Central memory CD4-positive, alpha-beta T cell (primary cell): ENCODE measurements around the gene KDF1.
A peak's percentile ranks its signal among the peaks of the same experiment; 100 is the strongest.
"Not testable (repeated sequence)": the region's sequence is repeated elsewhere in the genome, so short reads cannot be mapped to it uniquely, and the experiment has no call there.

Source experiments
- DNase-seq: peaks from one replicate; pipeline ENCODE4 v3.0.0; 2022

KDF1 gene

GRCh38 chr1:26994020-26994786, 33.9 kb upstream of the KDF1 start:
- no peak for DNase-seq

- peak; percentile 52 for DNase-seq
These were observed 33.2 kb upstream of the KDF1 start, which contains the start of gene TRNP1 for GRCh38 chr1:26993237-26994019. TSS of gene TRNP1 (plus strand) at chr1:26993692. CDS start at chr1:26993787, 95 bp downstream.

GRCh38 chr1:26991310-26992116, 31.2 kb upstream of the KDF1 start:
- no peak for DNase-seq

GRCh38 chr1:26989403-26990109, 29.3 kb upstream of the KDF1 start:
- not testable (repeated sequence) for DNase-seq

- DNase-seq: no peak
These were observed 26.4 kb upstream of the KDF1 start for GRCh38 chr1:26986658-26987057.

- DNase-seq: no peak
These were observed 24.0 kb upstream of the KDF1 start for GRCh38 chr1:26984291-26984690.

- no peak for DNase-seq
These were observed 23.6 kb upstream of the KDF1 start for GRCh38 chr1:26983863-26984262.

GRCh38 chr1:26981146-26981846, 21.0 kb upstream of the KDF1 start:
- no peak for DNase-seq

GRCh38 chr1:26978901-26979300, 18.6 kb upstream of the KDF1 start:
- DNase-seq: no peak

- DNase-seq: no peak
These were observed 16.6 kb upstream of the KDF1 start for GRCh38 chr1:26976621-26977510.

- DNase-seq: no peak
These were observed 12.6 kb upstream of the KDF1 start for GRCh38 chr1:26972821-26973220.

GRCh38 chr1:26972390-26972789, 12.1 kb upstream of the KDF1 start:
- no peak for DNase-seq

GRCh38 chr1:26971590-26971989, 11.3 kb upstream of the KDF1 start:
- no peak for DNase-seq

- no peak for DNase-seq
These were observed 10.5 kb upstream of the KDF1 start for GRCh38 chr1:26970810-26971209.

- no peak for DNase-seq
These were observed 5.4 kb upstream of the KDF1 start for GRCh38 chr1:26965628-26966027.

- no peak for DNase-seq
These were observed 4.9 kb upstream of the KDF1 start for GRCh38 chr1:26965213-26965612.

GRCh38 chr1:26961826-26962225, 1.6 kb upstream of the KDF1 start:
- no peak for DNase-seq

GRCh38 chr1:26960625-26960966, 328 bp upstream of the KDF1 start:
- no peak for DNase-seq

- DNase-seq: no peak
These were observed 998 bp downstream of the KDF1 start for GRCh38 chr1:26959270-26959669.

- DNase-seq: no peak
These were observed 3.0 kb downstream of the KDF1 start for GRCh38 chr1:26957306-26957705.

- DNase-seq: no peak
These were observed 3.9 kb downstream of the KDF1 start for GRCh38 chr1:26956321-26956720.
